Measurements from ENCODE around the gene WIPF3.
"Not testable (repeated sequence)": the region's sequence is repeated elsewhere in the genome, so short reads cannot be mapped to it uniquely, and the experiment has no call there.

WIPF3 gene

DNA sequence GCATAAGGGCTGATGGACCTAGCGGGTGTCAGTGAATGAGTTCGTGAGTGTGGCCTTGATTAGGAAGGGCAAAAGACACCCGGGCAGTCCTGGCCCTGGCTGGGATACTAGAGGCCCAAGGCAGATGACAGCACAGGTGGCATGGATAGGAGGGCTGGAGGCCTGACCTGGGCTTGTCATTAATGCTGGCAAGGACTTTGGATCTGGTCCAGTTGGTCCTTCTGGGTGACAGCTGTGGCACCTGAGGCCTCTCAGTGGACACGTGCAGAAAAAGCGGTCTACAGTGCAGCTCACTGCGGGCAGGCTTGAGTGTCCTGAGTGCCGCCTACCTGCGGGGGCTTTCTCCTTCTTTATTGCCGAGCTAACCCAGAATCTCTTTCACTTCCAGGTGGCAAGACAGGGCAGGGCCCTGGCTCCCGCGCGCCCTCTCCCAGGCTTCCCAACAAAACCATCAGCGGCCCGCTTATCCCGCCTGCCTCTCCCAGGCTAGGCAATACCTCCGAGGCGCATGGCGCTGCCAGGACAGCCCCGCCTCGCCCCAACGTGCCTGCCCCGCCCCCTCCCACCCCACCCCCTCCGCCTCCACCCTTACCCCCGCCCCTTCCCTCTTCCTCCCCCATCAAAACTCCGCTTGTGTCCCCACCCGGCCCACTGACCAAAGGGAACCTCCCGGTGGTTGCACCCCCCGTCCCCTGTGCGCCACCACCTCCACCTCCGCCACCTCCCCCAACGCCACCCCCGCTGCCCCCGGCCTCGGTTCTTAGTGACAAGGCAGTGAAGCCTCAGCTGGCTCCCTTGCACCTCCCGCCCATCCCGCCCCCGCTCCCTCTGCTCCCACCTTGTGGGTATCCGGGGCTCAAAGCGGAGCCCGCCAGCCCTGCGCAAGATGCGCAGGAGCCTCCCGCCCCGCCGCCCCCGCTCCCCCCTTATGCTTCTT lies 77.4 kb downstream of the WIPF3 start:
- DNase-seq = no peak

DNA sequence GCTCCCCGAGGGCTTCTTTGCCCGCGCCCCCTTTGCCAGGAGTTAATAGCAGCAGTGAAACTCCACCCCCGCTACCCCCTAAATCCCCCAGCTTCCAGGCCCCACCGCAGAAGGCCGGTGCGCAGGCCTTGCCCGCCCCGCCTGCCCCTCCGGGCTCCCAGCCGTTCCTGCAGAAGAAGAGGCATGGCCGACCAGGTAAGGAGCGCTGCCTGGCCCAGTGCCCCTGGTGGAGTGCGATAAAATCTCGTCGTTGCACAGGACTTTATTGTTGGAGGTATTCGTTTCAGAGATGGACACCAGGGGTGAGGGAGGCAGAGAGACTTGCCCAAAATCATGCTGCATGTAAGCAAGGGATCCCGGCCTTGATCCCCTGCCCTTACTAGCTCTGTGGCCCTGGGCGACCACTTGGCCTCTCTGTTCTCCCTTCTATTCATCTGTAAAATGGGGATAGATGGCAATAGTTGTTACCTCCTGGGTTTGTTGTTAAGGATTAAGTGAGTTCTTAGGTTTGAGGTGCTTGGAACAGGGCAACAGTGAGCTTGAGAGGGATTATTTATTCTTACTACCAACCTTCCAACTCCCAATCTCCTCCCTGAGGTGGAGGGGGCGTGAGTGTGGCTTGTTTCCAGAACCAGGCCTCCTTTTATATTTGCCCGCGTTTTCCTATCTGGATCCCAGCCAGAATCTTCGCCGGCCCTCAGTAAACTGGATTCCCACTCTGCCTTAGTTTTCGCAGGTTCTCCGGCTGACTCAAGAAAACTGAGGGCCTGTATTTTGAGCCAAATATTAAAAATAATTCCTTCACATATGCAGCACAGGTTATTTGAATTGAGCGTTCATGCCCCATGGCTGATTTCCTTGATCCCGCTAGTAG lies 78.3 kb downstream of the WIPF3 start:
- no peak for DNase-seq

DNA sequence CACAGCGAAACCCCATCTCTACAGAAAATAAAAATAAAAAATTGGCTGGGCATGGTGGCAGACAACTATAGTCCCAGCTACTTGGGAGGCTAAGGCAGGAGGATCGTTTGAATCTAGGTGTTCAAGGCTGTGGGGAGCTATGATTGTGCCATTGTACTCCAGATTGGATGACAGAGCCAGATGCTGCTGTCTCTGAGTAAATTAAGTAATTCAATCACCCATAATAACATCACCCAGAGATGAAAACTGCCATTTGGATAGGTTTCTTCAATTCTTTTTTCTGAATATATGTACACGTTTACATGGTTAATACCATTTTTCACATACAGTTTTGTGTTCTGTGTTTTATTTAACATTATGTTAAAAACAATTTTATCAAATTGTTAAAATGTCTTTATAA lies 79.3 kb downstream of the WIPF3 start:
- no peak for DNase-seq

DNA sequence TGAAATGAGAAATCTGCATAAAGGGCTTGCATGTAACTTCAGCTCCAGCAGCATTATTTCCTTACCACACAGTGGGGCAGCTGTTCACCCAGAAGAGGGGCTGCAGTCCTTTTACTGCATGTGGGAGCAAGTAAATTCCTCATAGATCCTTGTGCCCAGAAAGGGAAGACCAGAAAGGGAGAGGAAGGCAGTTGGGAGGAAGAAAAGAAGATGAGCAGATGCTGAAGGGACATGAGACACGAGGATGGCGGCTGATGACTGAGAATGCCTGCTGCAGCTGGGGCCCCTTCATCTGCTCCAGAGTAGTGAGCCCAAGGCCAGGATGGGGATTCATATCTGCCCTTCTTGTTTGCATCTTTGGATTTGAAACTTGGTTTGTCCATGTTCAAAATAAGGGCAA lies 80.5 kb downstream of the WIPF3 start:
- DNase-seq = no peak

DNA sequence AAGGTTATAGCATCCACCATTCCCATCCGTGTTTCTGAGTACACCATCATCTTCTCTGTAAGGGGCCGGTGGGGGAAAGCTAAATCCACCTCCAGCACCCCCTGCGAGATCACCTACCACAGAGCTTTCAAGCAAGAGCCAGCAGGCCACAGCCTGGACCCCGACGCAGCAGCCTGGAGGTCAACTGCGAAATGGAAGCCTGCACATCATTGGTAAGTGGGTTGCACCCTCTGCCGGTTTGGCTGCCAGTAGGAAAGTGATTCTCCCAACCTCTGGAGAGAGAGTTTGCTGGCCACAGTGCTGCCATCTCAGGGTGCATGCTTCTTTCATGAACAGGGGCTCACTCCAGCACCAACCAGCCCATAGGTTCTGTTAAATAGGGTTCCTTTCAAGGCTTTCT lies 81.7 kb downstream of the WIPF3 start:
- DNase-seq = no peak

DNA sequence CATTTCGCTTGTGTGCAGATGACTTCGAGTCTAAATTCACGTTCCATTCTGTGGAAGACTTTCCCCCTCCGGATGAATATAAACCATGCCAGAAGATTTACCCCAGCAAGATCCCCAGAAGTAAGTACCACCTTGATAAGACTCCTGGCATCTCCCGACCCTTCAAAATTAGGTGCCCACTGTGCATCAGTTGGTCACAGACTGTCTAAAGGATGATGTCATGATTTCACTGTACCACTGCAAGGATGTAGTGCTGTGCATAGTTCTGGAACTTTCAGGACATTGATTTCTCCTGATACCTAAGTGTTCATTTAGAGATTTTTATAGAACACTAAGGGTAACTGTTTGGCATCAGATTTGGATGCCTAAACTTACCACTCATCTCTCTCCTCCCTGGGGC lies 83.0 kb downstream of the WIPF3 start:
- no peak for DNase-seq

DNA sequence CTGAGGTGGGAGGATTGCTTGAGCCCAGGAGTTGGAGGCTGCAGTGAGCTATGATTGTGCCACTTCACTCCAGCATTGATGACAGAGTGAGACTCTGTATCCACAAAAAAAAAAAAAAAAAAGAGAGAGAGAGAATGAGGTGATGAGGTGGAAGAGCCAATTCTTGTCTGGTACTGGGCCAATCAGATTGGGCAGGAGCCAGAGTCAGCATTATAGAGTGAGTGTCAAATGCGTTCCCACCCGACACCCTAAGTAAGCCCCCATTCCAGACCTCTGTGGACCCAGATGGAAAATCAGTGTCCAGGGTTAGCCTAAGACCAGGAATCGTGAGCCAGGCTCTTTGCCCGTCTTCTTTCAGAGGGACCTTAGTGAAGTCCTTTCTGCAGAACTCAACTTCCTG lies 83.9 kb downstream of the WIPF3 start:
- DNase-seq = no peak

DNA sequence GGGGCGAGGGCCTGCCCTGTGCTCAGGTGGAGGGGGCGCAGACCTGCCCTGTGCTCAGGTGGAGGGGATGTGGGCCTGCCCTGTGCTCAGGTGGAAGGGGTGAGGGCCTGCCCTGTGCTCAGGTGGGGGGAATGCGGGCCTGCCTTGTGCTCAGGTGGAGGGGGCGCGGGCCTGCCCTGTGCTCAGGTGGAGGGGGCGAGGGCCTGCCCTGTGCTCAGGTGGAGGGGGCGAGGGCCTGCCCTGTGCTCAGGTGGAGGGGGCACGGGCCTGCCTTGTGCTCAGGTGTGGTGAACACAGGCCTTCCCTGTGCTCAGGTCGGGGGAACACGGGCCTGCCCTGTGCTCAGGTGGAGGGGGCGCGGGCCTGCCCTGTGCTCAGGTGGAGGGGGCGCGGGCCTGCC lies 84.5 kb downstream of the WIPF3 start:
- DNase-seq = not testable (repeated sequence)

DNA sequence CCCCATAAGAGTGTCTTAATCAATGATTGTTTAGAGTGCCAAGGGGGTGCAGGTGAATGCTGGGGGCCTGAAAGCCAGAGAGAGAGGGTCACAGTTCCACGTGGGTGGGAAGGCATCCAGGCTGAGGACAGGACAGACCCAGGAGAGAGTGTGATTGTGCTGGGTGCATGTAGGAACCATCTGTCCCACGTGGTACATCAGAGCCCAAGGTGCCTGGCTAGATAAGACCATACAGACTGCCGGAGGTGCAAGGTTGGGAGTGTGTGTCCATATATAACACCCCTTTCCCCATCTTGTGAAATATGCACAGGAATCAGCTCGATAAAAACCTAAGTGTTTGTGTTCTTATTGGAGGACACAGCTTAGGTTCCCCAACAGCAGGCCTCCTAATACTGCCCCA lies 85.5 kb downstream of the WIPF3 start:
- DNase-seq = no peak

DNA sequence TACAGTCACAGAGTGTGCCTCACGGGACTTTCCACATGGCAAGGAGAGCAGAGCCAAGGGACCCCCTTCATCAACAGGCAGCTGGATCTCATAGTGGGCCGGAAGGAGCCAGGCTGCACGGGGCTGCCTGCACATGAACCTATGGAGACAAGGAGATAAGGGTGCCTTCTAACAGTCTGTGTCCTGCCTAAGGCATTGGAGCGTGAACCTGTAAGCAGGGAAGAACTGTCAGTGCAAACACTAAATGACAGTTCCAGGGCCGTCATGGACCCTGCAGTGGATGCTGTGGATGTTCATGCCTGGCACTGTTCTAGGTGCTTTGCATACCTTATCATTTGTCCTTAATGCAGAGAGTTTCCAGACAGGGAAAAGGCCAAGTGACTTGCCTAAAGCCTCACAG lies 85.9 kb downstream of the WIPF3 start:
- DNase-seq = no peak

DNA sequence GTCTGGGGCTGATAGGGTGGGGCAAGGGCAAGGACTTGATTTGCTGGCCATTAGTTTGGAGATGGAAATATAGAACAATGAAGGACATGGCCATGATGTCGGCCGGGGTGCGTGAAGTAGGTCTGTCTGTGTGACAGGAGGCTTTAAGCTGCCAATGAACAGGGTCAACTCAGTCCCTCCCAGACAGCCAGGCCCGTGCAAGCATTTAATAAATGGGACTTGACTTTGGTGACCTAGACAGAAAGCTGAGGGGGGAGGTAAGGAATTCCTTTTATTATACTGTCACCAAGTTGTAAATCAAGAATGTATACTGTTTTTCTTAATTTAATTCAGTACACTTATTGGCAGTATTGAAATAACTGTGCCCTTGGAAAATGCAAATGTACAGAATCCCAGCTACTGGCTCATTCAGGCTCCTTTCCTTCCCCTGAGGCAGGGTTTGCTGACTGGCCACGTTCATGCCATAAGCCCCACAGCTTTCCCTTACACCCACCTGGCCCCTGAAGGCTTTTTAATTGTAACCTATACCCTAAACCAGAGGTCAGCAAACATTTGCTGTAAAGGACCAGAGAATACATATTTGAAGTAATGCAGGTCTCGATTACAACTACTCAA lies 87.2 kb downstream of the WIPF3 start:
- no peak for DNase-seq

DNA sequence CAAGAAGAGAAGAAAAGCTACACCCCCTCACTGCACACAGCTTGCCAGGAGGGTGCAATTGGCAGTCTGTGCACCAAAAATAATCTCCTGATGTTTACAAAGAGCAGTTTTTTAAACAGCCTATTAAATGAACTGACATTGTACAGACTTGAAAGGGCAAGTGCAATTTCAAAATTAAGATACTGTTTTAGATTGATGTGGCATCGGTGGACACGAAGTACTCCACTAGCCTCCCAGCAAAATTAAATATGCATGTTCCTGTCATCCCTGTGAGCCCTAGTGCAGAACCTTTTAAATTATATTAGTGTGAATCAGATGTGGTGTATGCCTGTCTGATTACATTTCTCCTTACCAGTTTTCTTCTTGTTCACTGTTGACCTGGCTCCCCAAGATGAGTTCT lies 87.9 kb downstream of the WIPF3 start:
- DNase-seq = no peak

DNA sequence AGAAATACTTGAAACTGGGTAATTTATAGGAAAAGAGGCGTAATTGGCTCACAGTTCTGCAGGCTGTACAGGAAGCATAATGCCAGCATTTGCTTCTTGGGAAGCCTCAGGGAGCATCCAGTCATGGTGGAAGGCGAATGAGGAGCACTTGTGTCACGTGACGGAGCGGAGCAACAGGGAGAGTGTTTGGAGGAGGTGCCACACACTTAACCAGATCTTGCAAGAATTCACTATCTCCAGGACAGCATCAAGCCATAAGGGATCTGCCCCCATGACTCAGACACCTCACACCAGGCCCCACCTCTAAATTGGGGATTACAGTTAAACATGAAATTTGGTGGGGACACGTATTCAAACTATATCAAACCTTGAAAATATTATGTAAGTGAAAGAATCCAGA lies 89.3 kb downstream of the WIPF3 start:
- DNase-seq = no peak

DNA sequence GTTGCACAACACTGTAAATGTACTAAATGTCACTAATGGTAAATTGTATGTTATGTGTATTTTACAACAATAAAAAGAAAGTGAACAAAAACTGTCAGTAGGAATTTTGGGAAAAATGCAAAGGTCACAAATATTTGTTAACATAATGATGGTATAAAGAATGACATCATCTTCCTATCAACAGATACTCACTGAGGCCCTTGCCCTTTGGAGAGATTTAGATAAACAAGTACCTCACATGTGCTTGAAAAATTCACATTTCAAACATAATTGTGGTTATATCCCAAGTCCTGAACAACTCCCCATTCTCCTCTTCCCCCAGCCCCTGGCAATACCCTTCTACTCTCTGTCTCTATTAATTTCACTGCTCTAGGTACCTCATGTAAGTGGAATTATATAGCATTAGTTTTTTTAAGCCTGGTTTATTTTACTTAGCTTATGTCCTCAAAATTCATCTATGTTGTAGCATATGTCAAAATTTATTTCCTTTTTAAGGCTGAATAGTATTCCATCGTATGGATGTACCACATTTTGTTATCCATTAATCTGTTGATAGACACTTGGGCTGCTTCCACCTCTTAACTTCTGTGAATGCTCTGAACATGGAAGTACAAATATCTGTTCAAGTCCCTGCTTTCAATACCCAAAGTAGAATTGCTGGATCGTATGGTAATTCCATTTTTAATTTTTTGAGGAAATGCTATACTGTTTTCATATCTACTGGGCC lies 90.5 kb downstream of the WIPF3 start:
- no peak for DNase-seq

DNA sequence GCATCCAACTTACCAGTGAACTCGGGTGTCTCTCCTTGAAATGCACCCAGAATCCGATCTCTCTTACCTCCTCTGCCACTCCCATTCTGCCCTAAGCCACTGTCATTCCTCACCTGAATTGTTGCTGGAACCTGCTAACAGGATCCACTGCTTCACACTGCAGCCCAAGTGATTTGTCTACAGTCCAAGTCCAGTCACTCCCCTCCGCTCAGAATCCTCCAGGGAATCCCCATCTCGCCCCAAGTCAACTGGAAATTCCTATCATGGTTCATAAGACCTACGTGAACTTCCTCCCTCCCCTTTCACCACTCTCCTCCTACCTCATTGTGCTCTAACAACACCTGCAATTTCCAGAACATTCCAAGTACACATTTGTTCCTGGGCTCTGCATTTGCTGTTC lies 92.0 kb downstream of the WIPF3 start:
- DNase-seq = no peak

DNA sequence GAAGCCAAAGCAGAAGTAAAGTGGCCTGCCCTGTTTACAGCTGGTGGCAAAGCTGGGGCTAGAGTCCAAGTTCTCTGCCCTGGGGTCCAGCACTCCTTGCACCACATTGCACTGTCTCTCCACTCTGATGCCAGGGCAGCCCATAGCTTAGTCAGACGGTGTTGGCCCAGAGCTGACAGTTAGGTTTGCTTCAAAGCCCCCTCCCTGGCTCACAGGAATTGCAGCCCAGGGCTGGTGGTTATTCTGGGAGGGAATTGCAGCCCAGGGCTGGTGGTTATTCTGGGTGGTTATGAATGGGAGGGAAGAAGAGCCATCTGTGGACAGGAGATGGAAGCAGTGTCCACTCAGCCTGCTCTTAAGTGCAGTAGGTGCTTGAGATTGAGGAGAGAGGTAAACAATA lies 94.4 kb downstream of the WIPF3 start:
- DNase-seq = no peak

DNA sequence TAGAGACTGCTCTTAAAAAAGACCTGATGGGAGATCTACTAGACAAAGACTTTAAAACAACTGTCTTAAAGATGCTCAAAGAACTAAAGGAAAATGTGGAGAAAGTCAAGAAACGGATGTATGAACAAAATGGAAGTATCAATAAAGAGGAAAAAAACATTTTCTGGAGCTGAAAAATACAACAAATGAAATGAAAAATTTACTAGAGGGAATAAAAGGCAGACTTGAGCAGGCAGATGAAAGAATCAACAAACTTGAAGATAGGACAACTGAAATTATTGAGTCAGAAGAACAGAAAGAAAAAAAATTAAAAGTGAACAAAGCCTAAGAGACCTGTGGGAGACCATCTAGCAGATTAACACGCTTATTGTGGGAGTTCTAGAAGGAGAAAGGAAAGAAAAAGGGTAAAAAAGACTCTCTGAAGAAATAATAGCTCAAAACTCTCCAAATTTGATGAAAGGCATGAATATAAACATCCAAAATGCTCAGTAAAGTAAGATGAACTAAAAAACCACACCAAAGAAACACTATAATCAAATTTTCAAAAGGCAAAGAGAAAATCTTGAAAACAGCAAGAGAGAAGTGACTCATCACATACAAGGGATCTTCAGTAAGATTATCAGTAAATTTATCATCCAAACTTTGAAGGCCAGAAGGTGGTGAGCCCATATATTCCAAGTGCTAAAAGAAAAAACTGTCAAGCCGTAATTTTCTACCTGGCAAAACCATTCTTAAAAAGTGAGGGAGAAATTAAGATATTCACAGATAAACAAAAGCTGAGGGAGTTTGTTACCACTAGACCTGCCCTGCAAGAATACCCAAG lies 100.1 kb downstream of the WIPF3 start:
- no peak for DNase-seq

DNA sequence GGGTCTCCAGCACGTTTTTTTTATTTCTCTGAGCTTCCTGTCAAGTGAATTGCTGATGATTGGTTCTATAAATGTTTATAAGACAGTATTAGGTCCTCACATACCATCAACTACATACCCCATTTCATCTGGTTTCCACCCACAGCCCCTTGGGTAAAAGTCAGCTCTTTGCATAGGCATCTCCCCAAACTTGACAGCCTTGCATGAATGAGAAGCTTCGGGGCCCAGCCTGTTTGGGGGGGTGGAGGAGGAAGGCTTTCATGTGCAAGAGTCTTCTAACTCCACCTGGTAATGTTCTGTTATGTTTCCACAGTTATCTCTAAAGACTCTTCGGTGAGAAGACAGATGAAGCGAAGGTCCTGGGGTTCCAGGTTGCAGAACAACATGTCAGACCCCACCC lies 107.9 kb downstream of the WIPF3 start:
- no peak for DNase-seq

DNA sequence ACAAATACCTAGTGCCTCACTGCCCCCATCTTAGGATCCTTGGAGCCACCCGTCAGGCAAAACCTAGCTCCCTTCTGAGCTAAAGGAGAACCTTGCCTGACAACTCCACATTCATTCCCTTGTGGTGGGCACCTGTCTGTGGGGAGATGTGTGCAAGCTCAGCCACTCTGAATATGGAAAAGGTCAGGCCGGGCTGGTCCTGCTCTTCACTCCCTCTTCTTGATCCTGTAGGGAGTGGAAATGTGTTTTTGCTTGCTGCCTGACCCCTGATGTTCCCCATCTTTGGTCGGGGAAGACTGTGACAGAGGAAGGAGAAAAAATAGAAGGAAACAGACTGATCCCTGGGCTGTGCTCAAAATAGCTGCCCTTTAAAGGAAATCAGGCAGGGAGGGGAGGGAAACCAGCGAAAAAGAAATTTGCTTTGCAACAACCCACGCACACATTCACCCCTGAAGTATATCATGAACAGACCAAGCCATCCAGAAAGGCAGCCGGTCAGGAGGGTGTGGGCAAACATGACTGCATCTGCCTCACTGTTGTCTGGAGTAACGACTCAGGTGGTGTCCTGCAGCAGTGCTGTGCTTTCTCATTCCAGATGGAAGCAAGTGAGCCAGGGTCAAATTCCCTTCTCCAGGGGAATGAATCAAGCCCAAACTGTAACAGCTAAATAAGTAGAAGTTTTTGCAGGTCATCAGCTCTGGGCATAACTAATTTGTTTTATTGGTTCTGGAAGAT lies 109.3 kb downstream of the WIPF3 start:
- no peak for DNase-seq

DNA sequence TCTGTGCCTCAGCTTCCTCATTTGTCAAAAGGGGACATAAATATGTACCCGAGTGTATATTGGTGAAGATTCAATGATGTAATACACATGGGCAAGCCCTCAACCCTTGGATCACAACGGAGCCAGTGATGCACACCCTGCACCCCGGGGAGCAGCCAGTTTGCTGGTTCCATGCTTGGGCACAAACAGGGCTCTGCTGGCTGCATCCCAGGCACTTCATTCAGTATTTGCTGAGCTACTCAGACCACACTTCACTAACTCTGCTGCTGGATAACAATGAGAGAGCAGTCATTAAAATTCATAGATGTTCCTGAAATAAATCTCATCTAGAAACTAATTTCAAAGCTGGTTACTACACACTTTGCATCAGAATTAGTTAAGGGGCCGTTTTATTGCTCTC lies 111.3 kb downstream of the WIPF3 start:
- no peak for DNase-seq

DNA sequence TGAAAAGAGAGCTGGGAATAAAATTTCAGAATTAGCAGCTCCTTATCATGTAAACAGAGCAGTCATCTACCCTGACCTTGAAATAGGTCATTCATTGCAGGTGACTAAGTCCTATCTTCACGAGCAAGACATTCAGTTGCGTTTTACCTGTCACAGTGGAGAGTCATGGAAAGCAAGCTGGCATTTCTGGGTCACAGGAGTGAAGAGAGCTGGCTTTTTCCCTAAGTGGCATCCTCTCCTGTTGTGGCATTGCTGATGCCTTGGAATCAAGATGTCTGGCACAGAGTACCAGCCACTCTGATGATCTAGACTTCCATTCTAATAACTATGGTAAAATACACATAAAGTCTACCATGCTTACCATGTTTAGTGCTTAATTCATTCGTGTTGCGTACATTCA lies 112.5 kb downstream of the WIPF3 start:
- DNase-seq = no peak

All from stimulated activated CD4-positive, alpha-beta T cell treated with anti-CD3 and anti-CD28 coated beads, Interleukin-4, amount 100 ng/mL, for 24 hours (primary cell).